Keratinocyte (primary cell): ENCODE data around the gene JADE2. TPM values are rescaled to one million over a fixed set of nuclear protein-coding genes. Genes with fewer than 3 reads are reported as not detected.

ENCODE experiments used
- DNase-seq: peaks from one replicate; pipeline ENCODE4 v3.0.0-alpha.2; 2011; ENCODE audit warnings: low read depth, missing footprints, low spot score
- FAIRE-seq: peaks from 2 replicates; lab custom pipeline; 2011; peaks lifted over from hg19 to GRCh38; lab: Jason Lieb, UNC
- H2AFZ ChIP-seq: 2 replicates; pipeline ENCODE4 v1.6.0; 2012; ENCODE audit warnings: low read length, control low read depth, inconsistent platforms; ENCODE audit not compliant: control insufficient read depth
- H3K27ac ChIP-seq: 2 replicates; pipeline ENCODE4 v1.5.1; 2011; ENCODE audit warnings: low read length; ENCODE audit not compliant: control insufficient read depth, insufficient read depth
- H3K27me3 ChIP-seq: 3 replicates; pipeline ENCODE4 v1.6.0; 2011; ENCODE audit warnings: low read length; ENCODE audit not compliant: control insufficient read depth, insufficient read depth; ENCODE audit errors: extremely low read depth
- H3K36me3 ChIP-seq, 2 experiments: 2 replicates in 1 of 2; 3 replicates in 1 of 2; pipeline ENCODE4 v1.5.1; 2011; ENCODE audit warnings: low read length in 2 of 2, mild to moderate bottlenecking in 1 of 2; ENCODE audit not compliant: control insufficient read depth in 2 of 2, insufficient read depth in 2 of 2; ENCODE audit errors: extremely low read depth in 1 of 2
- H3K4me1 ChIP-seq: 3 replicates; pipeline ENCODE4 v1.5.1; 2011; ENCODE audit warnings: low read length; ENCODE audit not compliant: control insufficient read depth, insufficient read depth; ENCODE audit errors: extremely low read depth
- H3K4me2 ChIP-seq: 3 replicates; pipeline ENCODE4 v1.6.0; 2011; ENCODE audit warnings: low read depth, low read length; ENCODE audit not compliant: control insufficient read depth, insufficient read depth; ENCODE audit errors: extremely low read depth
- H3K4me3 ChIP-seq, 3 experiments: fragments of 200-600 bp in 1 of 3; sonication (generic) in 1 of 3; 2 replicates in 2 of 3; 3 replicates in 1 of 3; pipeline ENCODE4 v1.5.1; 2011 to 2016; ENCODE audit warnings: low read length in 3 of 3, mild to moderate bottlenecking in 3 of 3, control low read depth in 2 of 3, inconsistent platforms in 1 of 3, low read depth in 1 of 3, mixed read lengths in 1 of 3, mixed run types in 1 of 3, moderate library complexity in 1 of 3; ENCODE audit not compliant: control insufficient read depth in 2 of 3, insufficient read depth in 2 of 3; ENCODE audit errors: extremely low read depth in 1 of 3
- H3K79me2 ChIP-seq: 2 replicates; pipeline ENCODE4 v1.6.0; 2012; ENCODE audit warnings: low read length; ENCODE audit not compliant: control insufficient read depth, insufficient read depth
- H3K9ac ChIP-seq: 3 replicates; pipeline ENCODE4 v1.6.0; 2011; ENCODE audit warnings: low read length; ENCODE audit not compliant: control insufficient read depth, insufficient read depth; ENCODE audit errors: extremely low read depth
- H3K9me1 ChIP-seq: 3 replicates; pipeline ENCODE4 v1.6.0; 2011; ENCODE audit warnings: low read length; ENCODE audit not compliant: control insufficient read depth, insufficient read depth; ENCODE audit errors: extremely low read depth
- H3K9me3 ChIP-seq: 2 replicates; pipeline ENCODE4 v1.5.1; 2012; ENCODE audit warnings: low read depth, low read length; ENCODE audit not compliant: control insufficient read depth
- H4K20me1 ChIP-seq: 3 replicates; pipeline ENCODE4 v1.6.0; 2011; ENCODE audit warnings: low read length; ENCODE audit not compliant: control insufficient read depth, insufficient read depth; ENCODE audit errors: extremely low read depth
- EZH2 ChIP-seq: IDR thresholded peaks from one replicate; pipeline ENCODE4 v1.6.1; 2012; ENCODE audit warnings: inconsistent platforms, mild to moderate bottlenecking, low read length, moderate library complexity
- dilution Hi-C: fragments of 300-500 bp; cut with MboI; formaldehyde crosslinking; loops from one replicate; pipeline ENCODE4 v1.7.0; 2020; ENCODE audit warnings: low sequenced_read_pairs; ENCODE audit not compliant: extremely low pct_ligation_motif_present
- polyA plus RNA-seq, 5 experiments: library from polyadenylated mRNA; depleted of rRNA in 3 of 5; stranded (reverse) in 3 of 5; stranded (forward) in 1 of 5; unstranded in 1 of 5; fragments of >200 nt; gene quantifications; 1 replicate in 1 of 5; 2 replicates in 3 of 5; 3 replicates in 1 of 5; pipeline versions ENCODE4 v1.2.1 to v1.2.3, GENCODE V29; 2011 to 2012; ENCODE audit warnings: missing spikeins in 2 of 5, low read depth in 1 of 5, low replicate concordance in 1 of 5
- TF ChIP-seq, protein P1 (sequence below), 3 experiments: IDR thresholded peaks in 1 of 3; conservative IDR thresholded peaks in 1 of 3; optimal IDR thresholded peaks in 1 of 3; 2 replicates in 2 of 3; 3 replicates in 1 of 3; pipeline versions ENCODE3 to v1.5.1; 2011; ENCODE audit warnings: low read length in 3 of 3, mild to moderate bottlenecking in 3 of 3, moderate library complexity in 2 of 3, control low read depth in 1 of 3, inconsistent platforms in 1 of 3; ENCODE audit not compliant: insufficient read depth in 2 of 3; ENCODE audit errors: extremely low read depth in 1 of 3

The JADE2 gene
- polyA plus RNA-seq, 1 donor (not counting 4 experiments of a cell fraction or from before 2014, with no cell fraction given) = 11.1 TPM

DNA sequence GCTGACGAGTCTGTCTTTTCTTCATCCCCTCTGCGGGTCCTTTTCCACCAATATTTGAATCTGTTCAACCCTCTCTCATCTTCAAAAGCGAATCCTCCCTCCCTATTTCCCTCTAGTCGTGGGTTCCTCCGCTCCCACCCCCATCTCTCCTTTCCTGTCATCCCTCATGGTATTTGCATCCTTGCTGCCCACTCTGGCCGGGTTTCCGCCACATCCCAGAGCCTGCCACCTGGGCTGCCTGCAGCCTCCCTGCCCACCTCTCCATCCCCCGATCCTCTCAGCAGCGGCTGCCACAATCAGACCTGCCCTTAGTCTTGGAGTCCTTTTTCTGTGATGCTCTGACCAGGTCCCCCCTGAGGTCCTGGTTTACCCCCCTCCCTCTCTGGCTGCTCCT is 44.9 kb downstream of the JADE2 start:
- H3K9ac ChIP-seq = no peak overlapping the region
- H3K9me3 ChIP-seq = no peaks in the 10 kb centered on the region
- peaks cover 4% of the 10 kb centered on the region for H4K20me1 ChIP-seq
- DNase-seq (no peak), FAIRE-seq (no peak)
- peaks cover 37 to 43% of the 10 kb centered on the region in 2 experiments for H3K36me3 ChIP-seq
- dilution Hi-C loops = no loop called here
- H3K4me1 ChIP-seq = peaks cover 10% of the 10 kb centered on the region
- no peaks in the 10 kb centered on the region for H3K79me2 ChIP-seq
- H3K4me3 ChIP-seq = no peak overlapping the region
- no peak overlapping the region for H3K4me2 ChIP-seq
- no peaks in the 10 kb centered on the region for H3K27me3 ChIP-seq
- no peak for TF ChIP-seq EZH2
- TF ChIP-seq, protein P1, sequence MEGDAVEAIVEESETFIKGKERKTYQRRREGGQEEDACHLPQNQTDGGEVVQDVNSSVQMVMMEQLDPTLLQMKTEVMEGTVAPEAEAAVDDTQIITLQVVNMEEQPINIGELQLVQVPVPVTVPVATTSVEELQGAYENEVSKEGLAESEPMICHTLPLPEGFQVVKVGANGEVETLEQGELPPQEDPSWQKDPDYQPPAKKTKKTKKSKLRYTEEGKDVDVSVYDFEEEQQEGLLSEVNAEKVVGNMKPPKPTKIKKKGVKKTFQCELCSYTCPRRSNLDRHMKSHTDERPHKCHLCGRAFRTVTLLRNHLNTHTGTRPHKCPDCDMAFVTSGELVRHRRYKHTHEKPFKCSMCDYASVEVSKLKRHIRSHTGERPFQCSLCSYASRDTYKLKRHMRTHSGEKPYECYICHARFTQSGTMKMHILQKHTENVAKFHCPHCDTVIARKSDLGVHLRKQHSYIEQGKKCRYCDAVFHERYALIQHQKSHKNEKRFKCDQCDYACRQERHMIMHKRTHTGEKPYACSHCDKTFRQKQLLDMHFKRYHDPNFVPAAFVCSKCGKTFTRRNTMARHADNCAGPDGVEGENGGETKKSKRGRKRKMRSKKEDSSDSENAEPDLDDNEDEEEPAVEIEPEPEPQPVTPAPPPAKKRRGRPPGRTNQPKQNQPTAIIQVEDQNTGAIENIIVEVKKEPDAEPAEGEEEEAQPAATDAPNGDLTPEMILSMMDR (optimal IDR thresholded peaks at IDR 0.05 in 1 of 3, IDR thresholded peaks at IDR 0.05 in 1 of 3, conservative IDR thresholded peaks at IDR 0.05 in 1 of 3; ENCODE audit: extremely low read depth in 1 of 3, insufficient read depth in 2 of 3, low read length in 3 of 3) = no peak
- H3K27ac ChIP-seq = no peak overlapping the region
- H3K9me1 ChIP-seq = no peaks in the 10 kb centered on the region
- H2AFZ ChIP-seq = no peak overlapping the region

DNA sequence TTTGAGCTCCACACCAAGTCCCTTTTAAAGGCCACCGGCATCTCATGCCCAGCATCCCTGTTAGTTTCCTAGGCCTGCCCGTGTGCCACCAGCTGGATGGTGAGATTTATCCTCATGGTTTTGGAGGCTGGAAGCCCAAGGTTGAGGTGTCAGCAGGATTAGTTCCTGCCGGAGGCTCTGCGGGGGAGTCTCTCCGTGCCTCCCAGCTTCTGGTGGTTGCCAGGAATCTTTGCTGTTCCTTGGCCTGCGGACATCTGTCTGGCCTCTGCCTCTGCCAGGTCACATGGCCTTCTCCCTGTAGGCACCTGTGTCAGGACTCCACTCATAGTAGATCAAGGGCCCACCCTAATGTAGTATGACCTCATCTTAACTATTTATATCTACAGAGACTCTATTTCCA is 45.4 kb downstream of the JADE2 start:
- Histone ChIP-seq H4K20me1 (peaks cover 4% of the 10 kb centered on the region), H3K4me2 (no peak overlapping the region), H2AFZ (no peak overlapping the region), H3K9me1 (no peaks in the 10 kb centered on the region), H3K9me3 (no peaks in the 10 kb centered on the region), H3K36me3 (peaks cover 36 to 43% of the 10 kb centered on the region in 2 experiments), H3K27me3 (no peaks in the 10 kb centered on the region), H3K4me3 (no peak overlapping the region), H3K9ac (no peak overlapping the region), H3K79me2 (no peaks in the 10 kb centered on the region), H3K4me1 (peaks cover 10% of the 10 kb centered on the region), H3K27ac (no peak overlapping the region)
- DNase-seq = no peak
- dilution Hi-C loops = no loop called here
- no peak for FAIRE-seq
- TF ChIP-seq EZH2 = no peak
- TF ChIP-seq, protein P1 (optimal IDR thresholded peaks at IDR 0.05 in 1 of 3, IDR thresholded peaks at IDR 0.05 in 1 of 3, conservative IDR thresholded peaks at IDR 0.05 in 1 of 3; ENCODE audit: extremely low read depth in 1 of 3, insufficient read depth in 2 of 3, low read length in 3 of 3) = no peak
